GM10266 (cell line): ENCODE measurements around the gene HAUS8.
"Not testable (repeated sequence)": the region's sequence is repeated elsewhere in the genome, so short reads cannot be mapped to it uniquely, and the experiment has no call there.

Experiments used
- DNase-seq: peaks from one replicate; pipeline ENCODE4 v3.0.0; 2012; ENCODE audit errors: extremely low spot score
- CTCF ChIP-seq: IDR thresholded peaks from 2 replicates; pipeline ENCODE4 v1.5.1; 2012; ENCODE audit warnings: mild to moderate bottlenecking, low read depth; ENCODE audit not compliant: control insufficient read depth, insufficient read depth; ENCODE audit errors: missing control alignments

HAUS8 gene

GRCh38 chr19:17101686-17102628 is 26.7 kb upstream of the HAUS8 start:
- no peak for TF ChIP-seq CTCF

GRCh38 chr19:17098326-17098725 is 23.1 kb upstream of the HAUS8 start:
- no peak for DNase-seq
- no peak for TF ChIP-seq CTCF

More at GRCh38 chr19:17101686-17102628, 26.7 kb upstream of the HAUS8 start:
- no peak for DNase-seq

GRCh38 chr19:17097593-17098126 is 22.4 kb upstream of the HAUS8 start:
- DNase-seq = no peak
- TF ChIP-seq CTCF = no peak

GRCh38 chr19:17095141-17095919 is 20.1 kb upstream of the HAUS8 start:
- TF ChIP-seq CTCF = no peak
- no peak for DNase-seq

GRCh38 chr19:17094694-17095093 is 19.4 kb upstream of the HAUS8 start:
- not testable (repeated sequence) for DNase-seq

GRCh38 chr19:17092696-17093095 is 17.4 kb upstream of the HAUS8 start:
- TF ChIP-seq CTCF = no peak
- DNase-seq = no peak

GRCh38 chr19:17091758-17092333 is 16.6 kb upstream of the HAUS8 start:
- peak; percentile 62 for DNase-seq
- TF ChIP-seq CTCF = no peak
